ENCODE measurements around the gene IFNL3.

DNA sequence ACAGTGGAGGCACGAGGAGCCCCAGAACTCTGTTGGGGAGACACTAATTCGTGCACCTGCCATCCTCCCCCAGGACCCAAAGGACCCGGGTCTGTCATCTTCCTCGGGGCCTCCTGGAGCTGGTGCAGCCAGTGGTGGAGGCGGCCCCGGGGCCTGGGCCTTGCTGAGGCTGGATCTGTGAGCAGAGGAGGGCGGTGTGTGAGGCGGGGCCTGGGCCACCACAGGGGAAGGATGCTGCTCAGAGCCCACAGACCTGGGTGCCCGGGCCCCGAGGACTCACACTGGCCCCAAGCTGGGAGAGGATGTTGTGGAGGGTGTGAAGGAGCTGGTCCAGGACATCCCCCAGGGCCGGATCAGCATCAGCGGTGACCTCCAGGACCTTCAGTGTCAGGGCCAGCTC, 8.3 kb downstream of the IFNL3 start:
- TF ChIP-seq KAT8 (CRISPR knock-in tag; IDR thresholded peaks at IDR 0.05): no peak
- no peak for TF ChIP-seq ZBTB1 (CRISPR knock-in tag; IDR thresholded peaks at IDR 0.05; ENCODE audit: borderline replicate concordance)
- TF ChIP-seq GATA4 (IDR thresholded peaks at IDR 0.05; ENCODE audit: borderline replicate concordance, low read depth): no peak
- no peak for TF ChIP-seq JUN (CRISPR knock-in tag; IDR thresholded peaks at IDR 0.05)
- no peak for TF ChIP-seq GATAD2A (CRISPR knock-in tag; IDR thresholded peaks at IDR 0.05)
- no peak for TF ChIP-seq RARA (CRISPR knock-in tag; IDR thresholded peaks at IDR 0.05)
- TF ChIP-seq CENPT (CRISPR knock-in tag; IDR thresholded peaks at IDR 0.05; ENCODE audit: low read depth): no peak
- TF ChIP-seq EP300 (IDR thresholded peaks at IDR 0.05; ENCODE audit: low read depth in 2 of 2, low read length in 2 of 2): no peak
- TF ChIP-seq EP300 (CRISPR knock-in tag; IDR thresholded peaks at IDR 0.05; ENCODE audit: borderline replicate concordance): no peak
